ENCODE data around the gene CD163L1. TPM values are rescaled to one million over a fixed set of nuclear protein-coding genes. Genes with fewer than 3 reads are reported as not detected.
"Not testable (repeated sequence)": the region's sequence is repeated elsewhere in the genome, so short reads cannot be mapped to it uniquely, and the experiment has no call there.

CD163L1 gene
- total and polyA plus RNA-seq, 9 of the 15 experiments (the other 6 are each of a cell fraction or from before 2014, with no cell fraction given): 0.54 to 9.2 (median 2.0) TPM

DNA sequence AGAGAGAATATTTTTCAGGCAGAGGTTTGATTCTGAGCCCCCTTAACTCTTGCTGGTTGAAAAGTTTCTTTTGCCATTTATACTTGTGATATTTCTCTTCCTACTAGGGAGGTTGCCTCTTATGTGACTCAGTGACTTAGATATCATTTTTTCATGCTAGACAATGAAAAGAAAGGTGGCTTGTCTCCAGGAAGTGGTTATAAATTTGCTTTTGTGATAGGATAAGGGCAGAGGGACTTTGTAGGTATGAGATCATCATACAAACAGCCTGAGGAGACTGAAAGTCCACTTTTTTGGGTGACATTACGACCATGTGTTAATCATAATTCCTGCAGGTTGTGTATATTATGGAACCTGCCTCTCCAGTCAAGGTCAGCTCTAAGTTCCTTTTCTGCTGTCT, 104.3 kb downstream of the CD163L1 start:
- intact Hi-C loops (cut with micrococcal nuclease): no loop called here
- CTCF ChIA-PET (ENCODE audit: low intra/inter-chr PET ratio): no interaction called here

DNA sequence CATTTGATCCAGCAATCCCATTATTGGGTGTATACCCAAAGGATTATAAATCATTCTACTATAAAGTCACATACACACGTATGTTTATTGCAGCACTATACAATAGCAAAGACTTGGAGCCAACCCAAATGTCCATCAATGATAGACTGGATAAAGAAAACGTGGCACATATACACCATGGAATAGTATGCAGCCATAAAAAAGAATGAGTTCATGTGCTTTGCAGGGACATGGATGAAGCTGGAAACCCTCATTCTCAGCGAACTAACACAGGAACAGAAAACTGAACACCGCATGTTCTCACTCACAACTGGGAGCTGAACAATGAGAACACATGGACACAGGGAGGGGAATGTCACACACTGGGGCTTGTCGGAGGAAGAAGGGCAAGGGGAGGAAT, 106.2 kb downstream of the CD163L1 start:
- FAIRE-seq; H3K27ac ChIP-seq (ENCODE audit: extremely low read depth, low read depth, low read length); H3K4me3 ChIP-seq; H4K20me1 ChIP-seq (replicated peaks; ENCODE audit: control insufficient read depth, insufficient read depth, low read length); H3K4me2 ChIP-seq (ENCODE audit: insufficient read depth, low read length); DNase-seq (ENCODE audit: extremely low read depth in 1 of 4, low spot score in 3 of 4); H3K4me1 ChIP-seq (replicated peaks in 1 of 2; ENCODE audit: control insufficient read depth in 2 of 2, insufficient read depth in 2 of 2, low read length in 2 of 2); intact Hi-C loops (cut with micrococcal nuclease); H3K9me3 ChIP-seq (replicated peaks; ENCODE audit: control insufficient read depth, insufficient read depth, low read depth, low read length); BruUV-seq (replicated peaks); H3K9me1 ChIP-seq (ENCODE audit: control insufficient read depth, insufficient read depth, low read length); CTCF ChIA-PET (ENCODE audit: low intra/inter-chr PET ratio); H3K27me3 ChIP-seq (ENCODE audit: control insufficient read depth in 2 of 2, insufficient read depth in 2 of 2, low read length in 2 of 2); in situ Hi-C loops (cut with MboI); ATAC-seq; H2AFZ ChIP-seq (ENCODE audit: low read depth, low read length); H3K9ac ChIP-seq (ENCODE audit: insufficient read depth in 1 of 2, low read depth in 2 of 2, low read length in 2 of 2); H3K36me3 ChIP-seq (ENCODE audit: control insufficient read depth, insufficient read depth, low read length); H3K79me2 ChIP-seq (ENCODE audit: control insufficient read depth, insufficient read depth, low read length): not testable (repeated sequence)
- POLR2A ChIA-PET: interaction anchor here (1.4 kb wide), 1 partner anchor 10 kb away, joined by 3 read pairs; no protein-coding TSS in a partner anchor
- WGBS (ENCODE audit: insufficient coverage, low coverage, missing lambda C conversion rate): 25% methylated on average over 5 of the region's 5 CpGs
- peak; percentile 69 for TF ChIP-seq ZNF146 (CRISPR knock-in tag; IDR thresholded peaks at IDR 0.05; ENCODE audit: unreplicated experiment)

More for the DNA sequence above, 104.3 kb downstream of the CD163L1 start:
- Histone ChIP-seq H3K9me1 (ENCODE audit: control insufficient read depth, insufficient read depth, low read length) (no peaks in the 10 kb centered on the region), H3K27ac (ENCODE audit: extremely low read depth, low read depth, low read length) (no peak overlapping the region), H3K9ac (ENCODE audit: insufficient read depth in 1 of 2, low read depth in 2 of 2, low read length in 2 of 2) (no peak overlapping the region), H3K27me3 (ENCODE audit: control insufficient read depth in 2 of 2, insufficient read depth in 2 of 2, low read length in 2 of 2) (no peaks in the 10 kb centered on the region), H3K4me2 (ENCODE audit: insufficient read depth, low read length) (no peak overlapping the region), H3K4me3 (no peak overlapping the region), H3K9me3 (replicated peaks; ENCODE audit: control insufficient read depth, insufficient read depth, low read depth, low read length) (no peaks in the 10 kb centered on the region), H3K4me1 (replicated peaks in 1 of 2; ENCODE audit: control insufficient read depth in 2 of 2, insufficient read depth in 2 of 2, low read length in 2 of 2) (peaks cover 0 to under 1% of the 10 kb centered on the region in 2 experiments; a peak in 2 of 5 replicates), H4K20me1 (replicated peaks; ENCODE audit: control insufficient read depth, insufficient read depth, low read length) (no peaks in the 10 kb centered on the region), H2AFZ (ENCODE audit: low read depth, low read length) (no peak overlapping the region), H3K79me2 (ENCODE audit: control insufficient read depth, insufficient read depth, low read length) (no peaks in the 10 kb centered on the region), H3K36me3 (ENCODE audit: control insufficient read depth, insufficient read depth, low read length) (no peaks in the 10 kb centered on the region)
- TF ChIP-seq, protein P1, sequence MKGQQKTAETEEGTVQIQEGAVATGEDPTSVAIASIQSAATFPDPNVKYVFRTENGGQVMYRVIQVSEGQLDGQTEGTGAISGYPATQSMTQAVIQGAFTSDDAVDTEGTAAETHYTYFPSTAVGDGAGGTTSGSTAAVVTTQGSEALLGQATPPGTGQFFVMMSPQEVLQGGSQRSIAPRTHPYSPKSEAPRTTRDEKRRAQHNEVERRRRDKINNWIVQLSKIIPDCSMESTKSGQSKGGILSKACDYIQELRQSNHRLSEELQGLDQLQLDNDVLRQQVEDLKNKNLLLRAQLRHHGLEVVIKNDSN (CRISPR knock-in tag; IDR thresholded peaks at IDR 0.05): no peak
- TF ChIP-seq TFAM (CRISPR knock-in tag; conservative IDR thresholded peaks at IDR 0.05) (no peak), HIVEP1 (CRISPR knock-in tag; IDR thresholded peaks at IDR 0.05) (no peak)
- no peak for DNase-seq (ENCODE audit: extremely low read depth in 1 of 4, low spot score in 3 of 4)
- ATAC-seq: no peak
- POLR2A ChIA-PET: no interaction called here
- in situ Hi-C loops (cut with MboI): no loop called here
- no TSS peak for BruUV-seq (replicated peaks)
- no peak for FAIRE-seq
- WGBS (ENCODE audit: insufficient coverage, low coverage, missing lambda C conversion rate): 0% methylated on average over 1 of the region's 1 CpG

All from K562 (cell line).